SK-N-SH treated with all-trans-retinoic acid at 6 μM for 48 hours (cell line): Measurements from ENCODE around the gene BSDC1.

Experiments
- ARNTL ChIP-seq: fragments of 450-650 bp; formaldehyde crosslinking; IDR thresholded peaks from 2 replicates; pipeline ENCODE4 v1.5.0; 2020; ENCODE audit warnings: low read depth, mild to moderate bottlenecking, moderate library complexity, borderline replicate concordance
- CSDC2 ChIP-seq: fragments of 250-450 bp; sonication (Bioruptor Pico); IDR thresholded peaks from 2 replicates; pipeline ENCODE4 v1.5.0; 2020; ENCODE audit warnings: mild to moderate bottlenecking, moderate library complexity
- GLIS3 ChIP-seq: fragments of 250-450 bp; sonication (Bioruptor Pico); IDR thresholded peaks from 2 replicates; pipeline ENCODE4 v1.5.0; 2020; ENCODE audit warnings: mild to moderate bottlenecking, moderate library complexity
- ISL1 ChIP-seq: fragments of 250-450 bp; sonication (Bioruptor Pico); IDR thresholded peaks from 2 replicates; pipeline ENCODE4 v2.1.2; 2022; ENCODE audit warnings: mild to moderate bottlenecking, moderate library complexity
- OSR1 ChIP-seq: fragments of 250-450 bp; sonication (Bioruptor Pico); IDR thresholded peaks from 2 replicates; pipeline ENCODE4 v1.8.0; 2022; ENCODE audit warnings: moderate library complexity, mild to moderate bottlenecking, inconsistent platforms
- RARB ChIP-seq: fragments of 250-450 bp; sonication (Bioruptor Pico); IDR thresholded peaks from 2 replicates; pipeline ENCODE4 v1.8.0; 2021; ENCODE audit warnings: mild to moderate bottlenecking, moderate library complexity
- ZC3H10 ChIP-seq: fragments of 250-450 bp; sonication (Bioruptor Pico); IDR thresholded peaks from 2 replicates; pipeline ENCODE4 v1.5.1; 2021; ENCODE audit warnings: mild to moderate bottlenecking, moderate library complexity
- ZFP3 ChIP-seq: fragments of 250-450 bp; sonication (Bioruptor Pico); IDR thresholded peaks from 2 replicates; pipeline ENCODE4 v1.5.0; 2020; ENCODE audit warnings: mild to moderate bottlenecking, moderate library complexity
- ZNF565 ChIP-seq: fragments of 450-650 bp; formaldehyde crosslinking; conservative IDR thresholded peaks from 2 replicates; pipeline ENCODE4 v1.5.0; 2020; ENCODE audit warnings: low read depth, mild to moderate bottlenecking, moderate library complexity
- TF ChIP-seq, protein P1 (sequence below): fragments of 250-450 bp; sonication (Bioruptor Pico); IDR thresholded peaks from 2 replicates; pipeline ENCODE4 v1.8.0; 2020; ENCODE audit warnings: mild to moderate bottlenecking, moderate library complexity, borderline replicate concordance
- TF ChIP-seq, protein P2 (sequence below): fragments of 250-450 bp; sonication (Bioruptor Pico); IDR thresholded peaks from 2 replicates; pipeline ENCODE4 v1.8.0; 2021; ENCODE audit warnings: low read depth, mild to moderate bottlenecking, moderate library complexity, borderline replicate concordance
- TF ChIP-seq, protein P3 (sequence below): fragments of 250-450 bp; sonication (Bioruptor Pico); IDR thresholded peaks from 2 replicates; pipeline ENCODE4 v1.5.0; 2020; ENCODE audit warnings: mild to moderate bottlenecking, moderate library complexity

DNA sequence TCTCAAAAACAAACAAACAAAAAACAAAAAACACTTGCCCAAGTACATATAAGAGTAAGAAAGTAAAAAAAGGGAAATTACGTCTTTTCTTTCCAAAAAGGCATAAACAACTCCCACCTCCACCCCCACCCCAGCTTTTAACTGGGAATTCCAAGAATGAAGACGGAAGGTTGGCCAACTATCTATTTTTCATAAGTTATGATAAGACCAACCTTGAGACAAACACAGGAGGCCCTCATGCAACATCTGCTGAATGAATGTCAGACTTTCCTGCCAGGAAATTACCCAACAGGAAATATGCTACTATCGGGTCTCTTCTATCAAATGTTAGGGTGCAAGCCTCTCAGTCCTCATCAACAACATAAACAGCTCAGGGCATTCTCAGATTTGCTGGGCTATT, 1.9 kb downstream of the BSDC1 start:
- TF ChIP-seq, protein P1, sequence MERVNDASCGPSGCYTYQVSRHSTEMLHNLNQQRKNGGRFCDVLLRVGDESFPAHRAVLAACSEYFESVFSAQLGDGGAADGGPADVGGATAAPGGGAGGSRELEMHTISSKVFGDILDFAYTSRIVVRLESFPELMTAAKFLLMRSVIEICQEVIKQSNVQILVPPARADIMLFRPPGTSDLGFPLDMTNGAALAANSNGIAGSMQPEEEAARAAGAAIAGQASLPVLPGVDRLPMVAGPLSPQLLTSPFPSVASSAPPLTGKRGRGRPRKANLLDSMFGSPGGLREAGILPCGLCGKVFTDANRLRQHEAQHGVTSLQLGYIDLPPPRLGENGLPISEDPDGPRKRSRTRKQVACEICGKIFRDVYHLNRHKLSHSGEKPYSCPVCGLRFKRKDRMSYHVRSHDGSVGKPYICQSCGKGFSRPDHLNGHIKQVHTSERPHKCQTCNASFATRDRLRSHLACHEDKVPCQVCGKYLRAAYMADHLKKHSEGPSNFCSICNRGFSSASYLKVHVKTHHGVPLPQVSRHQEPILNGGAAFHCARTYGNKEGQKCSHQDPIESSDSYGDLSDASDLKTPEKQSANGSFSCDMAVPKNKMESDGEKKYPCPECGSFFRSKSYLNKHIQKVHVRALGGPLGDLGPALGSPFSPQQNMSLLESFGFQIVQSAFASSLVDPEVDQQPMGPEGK (CRISPR knock-in tag) = no peak
- TF ChIP-seq, protein P2, sequence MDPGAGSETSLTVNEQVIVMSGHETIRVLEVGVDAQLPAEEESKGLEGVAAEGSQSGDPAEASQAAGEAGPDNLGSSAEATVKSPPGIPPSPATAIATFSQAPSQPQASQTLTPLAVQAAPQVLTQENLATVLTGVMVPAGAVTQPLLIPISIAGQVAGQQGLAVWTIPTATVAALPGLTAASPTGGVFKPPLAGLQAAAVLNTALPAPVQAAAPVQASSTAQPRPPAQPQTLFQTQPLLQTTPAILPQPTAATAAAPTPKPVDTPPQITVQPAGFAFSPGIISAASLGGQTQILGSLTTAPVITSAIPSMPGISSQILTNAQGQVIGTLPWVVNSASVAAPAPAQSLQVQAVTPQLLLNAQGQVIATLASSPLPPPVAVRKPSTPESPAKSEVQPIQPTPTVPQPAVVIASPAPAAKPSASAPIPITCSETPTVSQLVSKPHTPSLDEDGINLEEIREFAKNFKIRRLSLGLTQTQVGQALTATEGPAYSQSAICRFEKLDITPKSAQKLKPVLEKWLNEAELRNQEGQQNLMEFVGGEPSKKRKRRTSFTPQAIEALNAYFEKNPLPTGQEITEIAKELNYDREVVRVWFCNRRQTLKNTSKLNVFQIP (CRISPR knock-in tag) = no peak
- TF ChIP-seq GLIS3 (CRISPR knock-in tag) (no peak), OSR1 (CRISPR knock-in tag) (no peak), RARB (CRISPR knock-in tag) (no peak), ZFP3 (CRISPR knock-in tag) (no peak), ISL1 (CRISPR knock-in tag) (no peak), ARNTL (CRISPR knock-in tag) (no peak), CSDC2 (no peak), ZNF565 (CRISPR knock-in tag) (no peak), ZC3H10 (CRISPR knock-in tag) (no peak)
- TF ChIP-seq, protein P3, sequence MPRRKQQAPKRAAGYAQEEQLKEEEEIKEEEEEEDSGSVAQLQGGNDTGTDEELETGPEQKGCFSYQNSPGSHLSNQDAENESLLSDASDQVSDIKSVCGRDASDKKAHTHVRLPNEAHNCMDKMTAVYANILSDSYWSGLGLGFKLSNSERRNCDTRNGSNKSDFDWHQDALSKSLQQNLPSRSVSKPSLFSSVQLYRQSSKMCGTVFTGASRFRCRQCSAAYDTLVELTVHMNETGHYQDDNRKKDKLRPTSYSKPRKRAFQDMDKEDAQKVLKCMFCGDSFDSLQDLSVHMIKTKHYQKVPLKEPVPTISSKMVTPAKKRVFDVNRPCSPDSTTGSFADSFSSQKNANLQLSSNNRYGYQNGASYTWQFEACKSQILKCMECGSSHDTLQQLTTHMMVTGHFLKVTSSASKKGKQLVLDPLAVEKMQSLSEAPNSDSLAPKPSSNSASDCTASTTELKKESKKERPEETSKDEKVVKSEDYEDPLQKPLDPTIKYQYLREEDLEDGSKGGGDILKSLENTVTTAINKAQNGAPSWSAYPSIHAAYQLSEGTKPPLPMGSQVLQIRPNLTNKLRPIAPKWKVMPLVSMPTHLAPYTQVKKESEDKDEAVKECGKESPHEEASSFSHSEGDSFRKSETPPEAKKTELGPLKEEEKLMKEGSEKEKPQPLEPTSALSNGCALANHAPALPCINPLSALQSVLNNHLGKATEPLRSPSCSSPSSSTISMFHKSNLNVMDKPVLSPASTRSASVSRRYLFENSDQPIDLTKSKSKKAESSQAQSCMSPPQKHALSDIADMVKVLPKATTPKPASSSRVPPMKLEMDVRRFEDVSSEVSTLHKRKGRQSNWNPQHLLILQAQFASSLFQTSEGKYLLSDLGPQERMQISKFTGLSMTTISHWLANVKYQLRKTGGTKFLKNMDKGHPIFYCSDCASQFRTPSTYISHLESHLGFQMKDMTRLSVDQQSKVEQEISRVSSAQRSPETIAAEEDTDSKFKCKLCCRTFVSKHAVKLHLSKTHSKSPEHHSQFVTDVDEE (CRISPR knock-in tag) = no peak
